SK-N-SH (cell line): ENCODE measurements around the gene PHOX2A. TPM values are rescaled to one million over a fixed set of nuclear protein-coding genes. Genes with fewer than 3 reads are reported as not detected.

Experiments used
- CTCF ChIA-PET: fragments of 300-600, 350-600 bp; formaldehyde crosslinking; extraction: SDS; loops from one replicate; lab custom pipeline; 2021; lab: Yijun Ruan, JAX
- POLR2A ChIA-PET: fragments of 350-600 bp; sonication (Branson Sonifier 250); formaldehyde crosslinking; extraction: SDS; loops from one replicate; lab custom pipeline; 2020; ENCODE audit warnings: antibody characterized with exemption, inconsistent platforms; lab: Yijun Ruan, JAX
- DNase-seq: peaks from one replicate; pipeline ENCODE4 v3.0.0; 2012
- H2AFZ ChIP-seq: fragments of 200-600 bp; sonication (generic); 2 replicates; pipeline ENCODE4 v1.8.1; 2016; ENCODE audit warnings: antibody characterized with exemption, mild to moderate bottlenecking, low read depth
- H3F3A ChIP-seq: fragments of 200-600 bp; sonication (generic); replicated peaks from 2 replicates; pipeline ENCODE3; 2016; ENCODE audit warnings: antibody characterized with exemption, mild to moderate bottlenecking; ENCODE audit not compliant: insufficient read depth
- H3K27ac ChIP-seq, 2 experiments: fragments of 200-500 bp in 1 of 2; fragments of 200-600 bp in 1 of 2; sonication (Bioruptor generic) in 1 of 2; sonication (generic), shearing (Covaris generic) in 1 of 2; 2 replicates each; pipeline versions ENCODE4 v1.5.1 to v1.6.1; 2014 to 2016; ENCODE audit warnings: low read depth in 2 of 2, inconsistent platforms in 1 of 2, low read length in 1 of 2, mild to moderate bottlenecking in 1 of 2, mixed read lengths in 1 of 2
- H3K27me3 ChIP-seq: fragments of 200-600 bp; sonication (generic), shearing (Covaris generic); 2 replicates; pipeline ENCODE4 v1.6.1; 2016; ENCODE audit warnings: mixed run types; ENCODE audit not compliant: insufficient read depth
- H3K36me3 ChIP-seq, 2 experiments: fragments of 200-500 bp in 1 of 2; fragments of 200-600 bp in 1 of 2; sonication (Bioruptor generic) in 1 of 2; sonication (generic) in 1 of 2; replicated peaks in 1 of 2; 2 replicates each; pipeline versions ENCODE3 to v1.5.1; 2014 to 2016; ENCODE audit warnings: low read length in 1 of 2, mild to moderate bottlenecking in 1 of 2; ENCODE audit not compliant: insufficient read depth in 2 of 2, control insufficient read depth in 1 of 2
- H3K4me1 ChIP-seq, 2 experiments: fragments of 200-500 bp in 1 of 2; fragments of 200-600 bp in 1 of 2; sonication (Bioruptor generic) in 1 of 2; sonication (generic), shearing (Covaris generic) in 1 of 2; 2 replicates each; pipeline versions ENCODE4 v1.5.1 to v1.6.1; 2014 to 2016; ENCODE audit warnings: low read depth in 1 of 2, low read length in 1 of 2, mixed run types in 1 of 2; ENCODE audit not compliant: insufficient read depth in 2 of 2, control insufficient read depth in 1 of 2
- H3K4me2 ChIP-seq: fragments of 200-600 bp; sonication (generic), shearing (Covaris generic); 2 replicates; pipeline ENCODE4 v1.6.1; 2017; ENCODE audit warnings: mixed run types
- H3K4me3 ChIP-seq, 2 experiments: fragments of 200-500 bp in 1 of 2; fragments of 200-600 bp in 1 of 2; sonication (Bioruptor generic) in 1 of 2; sonication (generic), shearing (Covaris generic) in 1 of 2; 2 replicates each; pipeline versions ENCODE4 v1.5.1 to v1.8.1; 2014 to 2016; ENCODE audit warnings: low read depth in 2 of 2, inconsistent platforms in 1 of 2, low read length in 1 of 2, mild to moderate bottlenecking in 1 of 2, mixed read lengths in 1 of 2, moderate library complexity in 1 of 2
- H3K79me2 ChIP-seq: fragments of 200-600 bp; sonication (generic); 2 replicates; pipeline ENCODE4 v1.8.1; 2017; ENCODE audit warnings: mild to moderate bottlenecking; ENCODE audit not compliant: insufficient read depth
- H3K9ac ChIP-seq: fragments of 200-600 bp; sonication (generic); 2 replicates; pipeline ENCODE4 v1.6.1; 2017; ENCODE audit warnings: mixed run types
- H3K9me2 ChIP-seq: fragments of 200-600 bp; sonication (generic); 2 replicates; pipeline ENCODE4 v1.6.1; 2017; ENCODE audit warnings: mixed run types
- H3K9me3 ChIP-seq: fragments of 200-600 bp; sonication (generic); 2 replicates; pipeline ENCODE4 v1.6.1; 2017; ENCODE audit warnings: mixed run types, mild to moderate bottlenecking, moderate library complexity
- H4K20me1 ChIP-seq: fragments of 200-600 bp; sonication (generic); 2 replicates; pipeline ENCODE4 v1.6.1; 2017; ENCODE audit warnings: mild to moderate bottlenecking, mixed run types; ENCODE audit not compliant: insufficient read depth
- FOXJ3 ChIP-seq: sonication (generic); formaldehyde crosslinking; IDR thresholded peaks from 2 replicates; pipeline ENCODE4 v1.5.1; 2020; ENCODE audit warnings: mild to moderate bottlenecking, missing genetic modification reagents
- FOXM1 ChIP-seq: IDR thresholded peaks from 2 replicates; pipeline ENCODE4 v1.4.0; 2012; ENCODE audit warnings: low read depth, mild to moderate bottlenecking
- JUND ChIP-seq: IDR thresholded peaks from 2 replicates; pipeline ENCODE4 v1.4.0; 2012
- MXI1 ChIP-seq: IDR thresholded peaks from 2 replicates; pipeline ENCODE4 v1.6.1; 2012; ENCODE audit warnings: mild to moderate bottlenecking, low read depth, low read length, improper control_type of control experiment
- NFIC ChIP-seq: IDR thresholded peaks from 2 replicates; pipeline ENCODE4 v1.4.0; 2012; ENCODE audit warnings: borderline replicate concordance
- RCOR1 ChIP-seq: fragments of 150-350 bp; IDR thresholded peaks from 2 replicates; pipeline ENCODE4 v1.6.1; 2017; ENCODE audit warnings: antibody characterized with exemption, low read length
- RFX5 ChIP-seq: IDR thresholded peaks from 2 replicates; pipeline ENCODE4 v1.6.1; 2012; ENCODE audit warnings: mild to moderate bottlenecking, improper control_type of control experiment, low read length
- TCF12 ChIP-seq: IDR thresholded peaks from 2 replicates; pipeline ENCODE4 v1.4.0; 2012
- WGBS: methylation state at CpG from one replicate; pipeline ENCODE4 v1.1.6; 2017; ENCODE audit warnings: low lambda C conversion rate; 5-methylcytosine and 5-hydroxymethylcytosine counted together
- polyA plus RNA-seq, 3 experiments: library from polyadenylated mRNA; depleted of rRNA; stranded (reverse); fragments of >200 nt; gene quantifications; 2 replicates each; pipeline ENCODE4 v1.2.3, GENCODE V29; 2012
- TF ChIP-seq, protein P1 (sequence below): IDR thresholded peaks from 2 replicates; pipeline ENCODE4 v1.4.0; 2012; ENCODE audit warnings: low read depth, borderline replicate concordance
- TF ChIP-seq, protein P2 (sequence below): fragments of 200-600 bp; sonication (generic); IDR thresholded peaks from 2 replicates; pipeline ENCODE4 v1.6.1; 2017; ENCODE audit warnings: antibody characterized with exemption, mild to moderate bottlenecking, moderate library complexity
- TF ChIP-seq, protein P3 (sequence below): IDR thresholded peaks from 2 replicates; pipeline ENCODE4 v1.4.0; 2012; ENCODE audit warnings: low read depth
- TF ChIP-seq, protein P4 (sequence below): fragments of 150-350 bp; IDR thresholded peaks from 2 replicates; pipeline ENCODE4 v1.6.1; 2016; ENCODE audit warnings: mild to moderate bottlenecking, low read depth, low read length
- TF ChIP-seq, protein P5 (sequence below): IDR thresholded peaks from 2 replicates; pipeline ENCODE4 v1.6.1; 2012; ENCODE audit warnings: mild to moderate bottlenecking, low read depth, low read length, moderate library complexity
- TF ChIP-seq, protein P6 (sequence below): fragments of 150-350 bp; IDR thresholded peaks from 2 replicates; pipeline ENCODE4 v1.6.1; 2017; ENCODE audit warnings: antibody characterized with exemption, low read length, low read depth, borderline replicate concordance

Gene PHOX2A
- polyA plus RNA-seq, 1 of the 3 experiments (the other 2 are of a cell fraction) = 75.6 TPM

DNA sequence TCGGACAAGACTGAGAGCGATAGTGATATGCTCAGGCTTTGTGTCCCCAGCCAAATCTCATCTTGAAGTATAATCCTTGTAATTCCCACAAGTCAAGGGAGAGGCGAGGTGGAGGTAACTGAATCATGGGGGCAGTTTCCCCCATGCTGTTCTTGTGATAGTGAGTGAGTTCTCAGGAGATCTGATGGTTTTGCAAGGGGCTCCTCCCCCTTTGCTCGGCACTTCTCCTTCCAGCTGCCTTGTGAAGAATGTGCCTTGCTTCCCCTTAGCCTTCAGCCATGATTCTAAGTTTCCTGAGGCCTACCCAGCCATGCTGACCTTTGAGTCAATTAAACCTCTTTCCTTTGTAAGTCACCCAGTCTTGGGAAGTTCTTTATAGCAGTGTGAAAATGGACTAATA lies 34.9 kb downstream of the PHOX2A start:
- no peaks in the 10 kb centered on the region for H3K9me2 ChIP-seq
- no peak overlapping the region for H3K4me3 ChIP-seq
- ChIA-PET CTCF (interaction anchor here (0.8 to 1.5 kb wide), 3 partner anchors 29 to 222 kb away, joined by 3 to 4 read pairs (median 3); no protein-coding TSS in a partner anchor), POLR2A (no interaction called here)
- 48% methylated on average over 4 of the region's 4 CpGs for WGBS
- H4K20me1 ChIP-seq = no peaks in the 10 kb centered on the region
- H3K4me1 ChIP-seq = no peaks in the 10 kb centered on the region
- H3K9me3 ChIP-seq = peaks cover 7% of the 10 kb centered on the region; the same call in 1 of the 2 replicates
- no peak for DNase-seq
- no peak overlapping the region for H3K4me2 ChIP-seq
- H3K36me3 ChIP-seq = no peaks in the 10 kb centered on the region
- H3K79me2 ChIP-seq = no peaks in the 10 kb centered on the region
- no peak overlapping the region for H3K27ac ChIP-seq
- TF ChIP-seq, protein P1, sequence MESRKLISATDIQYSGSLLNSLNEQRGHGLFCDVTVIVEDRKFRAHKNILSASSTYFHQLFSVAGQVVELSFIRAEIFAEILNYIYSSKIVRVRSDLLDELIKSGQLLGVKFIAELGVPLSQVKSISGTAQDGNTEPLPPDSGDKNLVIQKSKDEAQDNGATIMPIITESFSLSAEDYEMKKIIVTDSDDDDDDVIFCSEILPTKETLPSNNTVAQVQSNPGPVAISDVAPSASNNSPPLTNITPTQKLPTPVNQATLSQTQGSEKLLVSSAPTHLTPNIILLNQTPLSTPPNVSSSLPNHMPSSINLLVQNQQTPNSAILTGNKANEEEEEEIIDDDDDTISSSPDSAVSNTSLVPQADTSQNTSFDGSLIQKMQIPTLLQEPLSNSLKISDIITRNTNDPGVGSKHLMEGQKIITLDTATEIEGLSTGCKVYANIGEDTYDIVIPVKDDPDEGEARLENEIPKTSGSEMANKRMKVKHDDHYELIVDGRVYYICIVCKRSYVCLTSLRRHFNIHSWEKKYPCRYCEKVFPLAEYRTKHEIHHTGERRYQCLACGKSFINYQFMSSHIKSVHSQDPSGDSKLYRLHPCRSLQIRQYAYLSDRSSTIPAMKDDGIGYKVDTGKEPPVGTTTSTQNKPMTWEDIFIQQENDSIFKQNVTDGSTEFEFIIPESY = no peak
- no peak overlapping the region for H3K9ac ChIP-seq
- no peaks in the 10 kb centered on the region for H3F3A ChIP-seq
- H3K27me3 ChIP-seq = peaks cover 13% of the 10 kb centered on the region; the same call in 1 of the 2 replicates
- no peak overlapping the region for H2AFZ ChIP-seq

DNA sequence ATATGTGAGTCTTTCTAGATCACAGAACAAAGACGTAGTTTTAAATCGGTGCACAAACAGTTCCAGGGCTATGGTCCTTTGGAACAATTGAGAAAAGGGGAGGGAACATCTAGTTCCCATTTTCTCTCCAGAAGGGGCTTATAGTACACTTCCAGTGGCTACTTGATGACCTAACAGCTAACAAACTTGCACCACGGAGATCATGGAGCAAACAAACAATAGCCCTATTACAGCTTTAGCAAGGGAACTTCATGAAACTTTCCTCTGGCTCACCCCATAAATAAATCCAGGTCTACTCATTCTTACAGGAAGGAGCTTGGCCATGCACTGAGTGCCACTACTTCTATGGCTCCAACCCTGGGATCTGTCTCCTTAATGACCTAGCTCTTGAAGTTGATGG lies 35.7 kb downstream of the PHOX2A start:
- H3K9me2 ChIP-seq = no peaks in the 10 kb centered on the region
- no peaks in the 10 kb centered on the region for H3F3A ChIP-seq
- H3K9ac ChIP-seq = no peak overlapping the region
- no peaks in the 10 kb centered on the region for H3K36me3 ChIP-seq
- no peak overlapping the region for H3K4me2 ChIP-seq
- no peak for DNase-seq
- H3K79me2 ChIP-seq = no peaks in the 10 kb centered on the region
- TF ChIP-seq, protein P2, sequence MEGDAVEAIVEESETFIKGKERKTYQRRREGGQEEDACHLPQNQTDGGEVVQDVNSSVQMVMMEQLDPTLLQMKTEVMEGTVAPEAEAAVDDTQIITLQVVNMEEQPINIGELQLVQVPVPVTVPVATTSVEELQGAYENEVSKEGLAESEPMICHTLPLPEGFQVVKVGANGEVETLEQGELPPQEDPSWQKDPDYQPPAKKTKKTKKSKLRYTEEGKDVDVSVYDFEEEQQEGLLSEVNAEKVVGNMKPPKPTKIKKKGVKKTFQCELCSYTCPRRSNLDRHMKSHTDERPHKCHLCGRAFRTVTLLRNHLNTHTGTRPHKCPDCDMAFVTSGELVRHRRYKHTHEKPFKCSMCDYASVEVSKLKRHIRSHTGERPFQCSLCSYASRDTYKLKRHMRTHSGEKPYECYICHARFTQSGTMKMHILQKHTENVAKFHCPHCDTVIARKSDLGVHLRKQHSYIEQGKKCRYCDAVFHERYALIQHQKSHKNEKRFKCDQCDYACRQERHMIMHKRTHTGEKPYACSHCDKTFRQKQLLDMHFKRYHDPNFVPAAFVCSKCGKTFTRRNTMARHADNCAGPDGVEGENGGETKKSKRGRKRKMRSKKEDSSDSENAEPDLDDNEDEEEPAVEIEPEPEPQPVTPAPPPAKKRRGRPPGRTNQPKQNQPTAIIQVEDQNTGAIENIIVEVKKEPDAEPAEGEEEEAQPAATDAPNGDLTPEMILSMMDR = no peak
- TF ChIP-seq RCOR1 (no peak), JUND (no peak), FOXM1 (no peak), RFX5 (no peak), TCF12 (no peak), FOXJ3 (no peak), MXI1 (no peak), NFIC (no peak)
- TF ChIP-seq, protein P3, sequence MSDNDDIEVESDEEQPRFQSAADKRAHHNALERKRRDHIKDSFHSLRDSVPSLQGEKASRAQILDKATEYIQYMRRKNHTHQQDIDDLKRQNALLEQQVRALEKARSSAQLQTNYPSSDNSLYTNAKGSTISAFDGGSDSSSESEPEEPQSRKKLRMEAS = no peak
- TF ChIP-seq, protein P4, sequence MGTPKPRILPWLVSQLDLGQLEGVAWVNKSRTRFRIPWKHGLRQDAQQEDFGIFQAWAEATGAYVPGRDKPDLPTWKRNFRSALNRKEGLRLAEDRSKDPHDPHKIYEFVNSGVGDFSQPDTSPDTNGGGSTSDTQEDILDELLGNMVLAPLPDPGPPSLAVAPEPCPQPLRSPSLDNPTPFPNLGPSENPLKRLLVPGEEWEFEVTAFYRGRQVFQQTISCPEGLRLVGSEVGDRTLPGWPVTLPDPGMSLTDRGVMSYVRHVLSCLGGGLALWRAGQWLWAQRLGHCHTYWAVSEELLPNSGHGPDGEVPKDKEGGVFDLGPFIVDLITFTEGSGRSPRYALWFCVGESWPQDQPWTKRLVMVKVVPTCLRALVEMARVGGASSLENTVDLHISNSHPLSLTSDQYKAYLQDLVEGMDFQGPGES = no peak
- TF ChIP-seq, protein P5, sequence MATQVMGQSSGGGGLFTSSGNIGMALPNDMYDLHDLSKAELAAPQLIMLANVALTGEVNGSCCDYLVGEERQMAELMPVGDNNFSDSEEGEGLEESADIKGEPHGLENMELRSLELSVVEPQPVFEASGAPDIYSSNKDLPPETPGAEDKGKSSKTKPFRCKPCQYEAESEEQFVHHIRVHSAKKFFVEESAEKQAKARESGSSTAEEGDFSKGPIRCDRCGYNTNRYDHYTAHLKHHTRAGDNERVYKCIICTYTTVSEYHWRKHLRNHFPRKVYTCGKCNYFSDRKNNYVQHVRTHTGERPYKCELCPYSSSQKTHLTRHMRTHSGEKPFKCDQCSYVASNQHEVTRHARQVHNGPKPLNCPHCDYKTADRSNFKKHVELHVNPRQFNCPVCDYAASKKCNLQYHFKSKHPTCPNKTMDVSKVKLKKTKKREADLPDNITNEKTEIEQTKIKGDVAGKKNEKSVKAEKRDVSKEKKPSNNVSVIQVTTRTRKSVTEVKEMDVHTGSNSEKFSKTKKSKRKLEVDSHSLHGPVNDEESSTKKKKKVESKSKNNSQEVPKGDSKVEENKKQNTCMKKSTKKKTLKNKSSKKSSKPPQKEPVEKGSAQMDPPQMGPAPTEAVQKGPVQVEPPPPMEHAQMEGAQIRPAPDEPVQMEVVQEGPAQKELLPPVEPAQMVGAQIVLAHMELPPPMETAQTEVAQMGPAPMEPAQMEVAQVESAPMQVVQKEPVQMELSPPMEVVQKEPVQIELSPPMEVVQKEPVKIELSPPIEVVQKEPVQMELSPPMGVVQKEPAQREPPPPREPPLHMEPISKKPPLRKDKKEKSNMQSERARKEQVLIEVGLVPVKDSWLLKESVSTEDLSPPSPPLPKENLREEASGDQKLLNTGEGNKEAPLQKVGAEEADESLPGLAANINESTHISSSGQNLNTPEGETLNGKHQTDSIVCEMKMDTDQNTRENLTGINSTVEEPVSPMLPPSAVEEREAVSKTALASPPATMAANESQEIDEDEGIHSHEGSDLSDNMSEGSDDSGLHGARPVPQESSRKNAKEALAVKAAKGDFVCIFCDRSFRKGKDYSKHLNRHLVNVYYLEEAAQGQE = no peak
- TF ChIP-seq, protein P6, sequence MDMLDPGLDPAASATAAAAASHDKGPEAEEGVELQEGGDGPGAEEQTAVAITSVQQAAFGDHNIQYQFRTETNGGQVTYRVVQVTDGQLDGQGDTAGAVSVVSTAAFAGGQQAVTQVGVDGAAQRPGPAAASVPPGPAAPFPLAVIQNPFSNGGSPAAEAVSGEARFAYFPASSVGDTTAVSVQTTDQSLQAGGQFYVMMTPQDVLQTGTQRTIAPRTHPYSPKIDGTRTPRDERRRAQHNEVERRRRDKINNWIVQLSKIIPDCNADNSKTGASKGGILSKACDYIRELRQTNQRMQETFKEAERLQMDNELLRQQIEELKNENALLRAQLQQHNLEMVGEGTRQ = no peak
- TF ChIP-seq, protein P1 = no peak
- no peaks in the 10 kb centered on the region for H4K20me1 ChIP-seq
- peaks cover 7% of the 10 kb centered on the region; the same call in 1 of the 2 replicates for H3K9me3 ChIP-seq
- peaks cover 8% of the 10 kb centered on the region; the same call in 1 of the 2 replicates for H3K27me3 ChIP-seq
- CTCF ChIA-PET = interaction anchor here (0.8 to 1.9 kb wide), 4 partner anchors 30 to 223 kb away, joined by 3 to 5 read pairs (median 4); no protein-coding TSS in a partner anchor
- H3K4me1 ChIP-seq = no peaks in the 10 kb centered on the region
- POLR2A ChIA-PET = no interaction called here
- H3K27ac ChIP-seq = no peak overlapping the region
- H3K4me3 ChIP-seq = no peak overlapping the region
- H2AFZ ChIP-seq = no peak overlapping the region
- WGBS = 60% methylated on average over 3 of the region's 3 CpGs
